BLaER1 treated with 17β-estradiol and CSF1 and Interleukin-3, amounts not matched to agents 10 nM and 100 nM (cell line): ENCODE data around the gene PPP3CA.
A peak's percentile ranks its signal among the peaks of the same experiment; 100 is the strongest.

Experiments used
- H3K27ac ChIP-seq, 11 experiments: shearing (Covaris generic); formaldehyde crosslinking; 2 replicates each; pipeline ENCODE4 v1.8.1; 2022
- H3K27me3 ChIP-seq, 11 experiments: shearing (Covaris generic); formaldehyde crosslinking; 2 replicates each; pipeline ENCODE4 v1.8.1; 2022
- H3K36me3 ChIP-seq, 11 experiments: shearing (Covaris generic); formaldehyde crosslinking; 2 replicates each; pipeline ENCODE4 v1.8.1; 2022
- H3K4me1 ChIP-seq, 10 experiments: shearing (Covaris generic); formaldehyde crosslinking; 2 replicates each; pipeline ENCODE4 v1.8.1; 2022
- H3K4me2 ChIP-seq, 11 experiments: shearing (Covaris generic); formaldehyde crosslinking; 2 replicates each; pipeline ENCODE4 v1.8.1; 2022
- H3K4me3 ChIP-seq, 10 experiments: shearing (Covaris generic); formaldehyde crosslinking; 2 replicates each; pipeline ENCODE4 v1.8.1; 2022
- H3K9ac ChIP-seq, 11 experiments: shearing (Covaris generic); formaldehyde crosslinking; 2 replicates each; pipeline ENCODE4 v1.8.1; 2022
- H3K9me3 ChIP-seq, 11 experiments: shearing (Covaris generic); formaldehyde crosslinking; replicated peaks in 1 of 11; 2 replicates each; pipeline ENCODE4 v1.8.1; 2022
- H4K20me1 ChIP-seq, 11 experiments: shearing (Covaris generic); formaldehyde crosslinking; 2 replicates each; pipeline ENCODE4 v1.8.1; 2022
- Cebpa-rat ChIP-seq, 11 experiments: shearing (Covaris generic); IDR thresholded peaks; 2 replicates each; pipeline ENCODE4 v1.8.1; 2022

Gene PPP3CA

GRCh38 chr4:101347267-101347556 lies at the start of gene PPP3CA:
PPP3CA (minus strand) TSS chr4:101347526.
- Histone ChIP-seq H3K4me2 (peak within 1 kb of the TSS; percentile 78 to 99 (median 95)), H4K20me1 (peaks cover 5 to 43% (median 34%) of the 10 kb centered on the region in 11 experiments; a peak in 19 of 22 replicates), H3K9me3 (no peaks in the 10 kb centered on the region), H3K4me1 (peaks cover 29 to 47% (median 36%) of the 10 kb centered on the region in 10 experiments), H3K27me3 (no peaks in the 10 kb centered on the region), H3K27ac (peak within 1 kb of the TSS; percentile 77 to 96 (median 92)), H3K36me3 (peaks cover 0 to 2% (median 0%) of the 10 kb centered on the region in 11 experiments; a peak in 1 of 22 replicates), H3K9ac (peak within 1 kb of the TSS; percentile 88 to 96 (median 92)), H3K4me3 (peak within 1 kb of the TSS; percentile 80 to 98 (median 88))
- TF ChIP-seq Cebpa-rat (IDR thresholded peaks at IDR 0.05), result no peak

- H3K36me3 ChIP-seq, result no peaks in the 10 kb centered on the region
- no peak overlapping the region for H3K9ac ChIP-seq
- no peak overlapping the region for H3K27ac ChIP-seq
- H3K27me3 ChIP-seq, result no peaks in the 10 kb centered on the region
- peaks cover 0 to 17% (median 0%) of the 10 kb centered on the region in 11 experiments; a peak in 8 of 22 replicates for H3K9me3 ChIP-seq
- no peak overlapping the region for H3K4me3 ChIP-seq
- H3K4me1 ChIP-seq, result no peaks in the 10 kb centered on the region
- no peaks in the 10 kb centered on the region for H4K20me1 ChIP-seq
- no peak for TF ChIP-seq Cebpa-rat (IDR thresholded peaks at IDR 0.05)
- no peak overlapping the region for H3K4me2 ChIP-seq
Measured at GRCh38 chr4:101393256-101393655, 45.9 kb upstream of the PPP3CA start.

GRCh38 chr4:101370663-101371210 lies 23.4 kb upstream of the PPP3CA start:
- Histone ChIP-seq H4K20me1 (no peaks in the 10 kb centered on the region), H3K4me2 (no peak overlapping the region), H3K27ac (no peak overlapping the region), H3K27me3 (no peaks in the 10 kb centered on the region), H3K4me1 (no peaks in the 10 kb centered on the region), H3K4me3 (no peak overlapping the region), H3K36me3 (no peaks in the 10 kb centered on the region), H3K9ac (no peak overlapping the region), H3K9me3 (peaks cover 0 to 3% (median 0%) of the 10 kb centered on the region in 11 experiments; a peak in 1 of 22 replicates)
- no peak for TF ChIP-seq Cebpa-rat (IDR thresholded peaks at IDR 0.05)

- peaks cover 5 to 10% (median 7%) of the 10 kb centered on the region in 11 experiments; a peak in 17 of 22 replicates for H3K9me3 ChIP-seq
- H3K9ac ChIP-seq, result no peak overlapping the region
- H3K4me2 ChIP-seq, result no peak overlapping the region
- H3K27me3 ChIP-seq, result no peaks in the 10 kb centered on the region
- no peaks in the 10 kb centered on the region for H3K4me1 ChIP-seq
- H4K20me1 ChIP-seq, result no peaks in the 10 kb centered on the region
- no peak overlapping the region for H3K27ac ChIP-seq
- no peak overlapping the region for H3K4me3 ChIP-seq
- TF ChIP-seq Cebpa-rat (IDR thresholded peaks at IDR 0.05), result no peak
- H3K36me3 ChIP-seq, result no peaks in the 10 kb centered on the region
Measured at GRCh38 chr4:101367201-101367600, 19.9 kb upstream of the PPP3CA start.

- Histone ChIP-seq H3K9ac (no peak overlapping the region), H3K4me2 (no peak overlapping the region), H3K27ac (no peak overlapping the region), H3K4me1 (no peaks in the 10 kb centered on the region), H4K20me1 (no peaks in the 10 kb centered on the region), H3K9me3 (peaks cover 5 to 10% (median 7%) of the 10 kb centered on the region in 11 experiments; a peak in 17 of 22 replicates), H3K4me3 (no peak overlapping the region), H3K27me3 (no peaks in the 10 kb centered on the region), H3K36me3 (no peaks in the 10 kb centered on the region)
- no peak for TF ChIP-seq Cebpa-rat (IDR thresholded peaks at IDR 0.05)
Measured at GRCh38 chr4:101366331-101366730, 19.0 kb upstream of the PPP3CA start.

GRCh38 chr4:101357751-101358150 lies 10.4 kb upstream of the PPP3CA start:
- Histone ChIP-seq H3K4me2 (no peak overlapping the region), H3K9ac (no peak overlapping the region), H4K20me1 (no peaks in the 10 kb centered on the region), H3K9me3 (peaks cover 0 to 3% (median 0%) of the 10 kb centered on the region in 11 experiments; a peak in 1 of 22 replicates), H3K4me3 (no peak overlapping the region), H3K27me3 (no peaks in the 10 kb centered on the region), H3K36me3 (no peaks in the 10 kb centered on the region), H3K4me1 (peaks cover 15 to 18% (median 16%) of the 10 kb centered on the region in 10 experiments), H3K27ac (no peak overlapping the region)
- TF ChIP-seq Cebpa-rat (IDR thresholded peaks at IDR 0.05), result no peak

GRCh38 chr4:101356928-101357327 lies 9.6 kb upstream of the PPP3CA start:
- Histone ChIP-seq H3K27ac (no peak overlapping the region), H3K9ac (no peak overlapping the region), H4K20me1 (no peaks in the 10 kb centered on the region), H3K27me3 (no peaks in the 10 kb centered on the region), H3K9me3 (peaks cover 0 to 3% (median 0%) of the 10 kb centered on the region in 11 experiments; a peak in 1 of 22 replicates), H3K4me1 (peaks cover 15 to 18% (median 16%) of the 10 kb centered on the region in 10 experiments), H3K4me2 (no peak overlapping the region), H3K4me3 (no peak overlapping the region), H3K36me3 (no peaks in the 10 kb centered on the region)
- TF ChIP-seq Cebpa-rat (IDR thresholded peaks at IDR 0.05), result no peak

GRCh38 chr4:101355767-101356702 lies 8.7 kb upstream of the PPP3CA start:
- H3K27me3 ChIP-seq, result no peaks in the 10 kb centered on the region
- no peaks in the 10 kb centered on the region for H3K36me3 ChIP-seq
- no peak overlapping the region for H3K4me3 ChIP-seq
- peaks cover 15 to 18% (median 16%) of the 10 kb centered on the region in 10 experiments for H3K4me1 ChIP-seq
- no peak for TF ChIP-seq Cebpa-rat (IDR thresholded peaks at IDR 0.05)
- no peak overlapping the region for H3K9ac ChIP-seq
- no peak overlapping the region for H3K27ac ChIP-seq
- peak overlapping the region; percentile 25 to 60 (median 49) for H3K4me2 ChIP-seq
- peaks cover 0 to 3% (median 0%) of the 10 kb centered on the region in 11 experiments; a peak in 1 of 22 replicates for H3K9me3 ChIP-seq
- H4K20me1 ChIP-seq, result no peaks in the 10 kb centered on the region

- no peaks in the 10 kb centered on the region for H3K36me3 ChIP-seq
- H3K4me3 ChIP-seq, result no peak overlapping the region
- no peak overlapping the region for H3K9ac ChIP-seq
- peaks cover 15 to 18% (median 16%) of the 10 kb centered on the region in 10 experiments for H3K4me1 ChIP-seq
- no peaks in the 10 kb centered on the region for H3K9me3 ChIP-seq
- no peak for TF ChIP-seq Cebpa-rat (IDR thresholded peaks at IDR 0.05)
- no peak overlapping the region for H3K27ac ChIP-seq
- H4K20me1 ChIP-seq, result no peaks in the 10 kb centered on the region
- H3K27me3 ChIP-seq, result no peaks in the 10 kb centered on the region
- peak overlapping the region; percentile 25 to 60 (median 49); a peak in 18 of 22 replicates for H3K4me2 ChIP-seq
Measured at GRCh38 chr4:101355246-101355645, 7.9 kb upstream of the PPP3CA start.
